Glutamatergic neuron (in vitro differentiated cells): ENCODE results near the gene HSPB8. TPM values are rescaled to one million over a fixed set of nuclear protein-coding genes. Genes with fewer than 3 reads are reported as not detected.

Experiments
- DNase-seq: peaks from one replicate; pipeline ENCODE4 v3.0.0; 2022
- H3K27ac Mint-ChIP-seq: one replicate; pipeline ENCODE4 v1.8.0; 2020; ENCODE audit warnings: mild to moderate bottlenecking, mixed read lengths, inconsistent platforms; ENCODE audit not compliant: unreplicated experiment
- H3K27me3 Mint-ChIP-seq: one replicate; pipeline ENCODE4 v1.8.0; 2020; ENCODE audit warnings: mild to moderate bottlenecking, moderate library complexity, mixed read lengths, inconsistent platforms; ENCODE audit not compliant: unreplicated experiment
- H3K36me3 Mint-ChIP-seq: one replicate; pipeline ENCODE4 v1.8.0; 2020; ENCODE audit warnings: mild to moderate bottlenecking, mixed read lengths, inconsistent platforms; ENCODE audit not compliant: unreplicated experiment
- H3K4me1 Mint-ChIP-seq: one replicate; pipeline ENCODE4 v1.8.0; 2020; ENCODE audit warnings: mild to moderate bottlenecking, low read depth, mixed read lengths, inconsistent platforms; ENCODE audit not compliant: unreplicated experiment
- H3K4me3 Mint-ChIP-seq: one replicate; pipeline ENCODE4 v1.8.0; 2020; ENCODE audit warnings: mild to moderate bottlenecking, mixed read lengths, inconsistent platforms; ENCODE audit not compliant: unreplicated experiment
- H3K9me3 Mint-ChIP-seq: one replicate; pipeline ENCODE4 v1.8.0; 2020; ENCODE audit warnings: mild to moderate bottlenecking, moderate library complexity, mixed read lengths, inconsistent platforms; ENCODE audit not compliant: unreplicated experiment
- total RNA-seq: library from RNA; stranded (reverse); fragmentation: NEBNext Ultra II Directional; extraction: Animal tissue kit (Norgen Biotek cat#: 25700); gene quantifications from one replicate; pipeline ENCODE4 v1.2.1, GENCODE V29; 2021; ENCODE audit not compliant: unreplicated experiment
- TF ChIP-seq, protein P1 (sequence below): fragments of 200-600 bp; sonication (generic); IDR thresholded peaks from one replicate; pipeline ENCODE4 v1.5.0; 2021; ENCODE audit not compliant: partially characterized antibody, unreplicated experiment

HSPB8 gene
- total RNA-seq, 1 donor from 2014 or later: 0.32 TPM

GRCh38 chr12:119180380-119181040, 1.8 kb downstream of the HSPB8 start:
- DNase-seq: no peak
- H3K4me1 Mint-ChIP-seq: peaks cover 11% of the 10 kb centered on the region

DNA sequence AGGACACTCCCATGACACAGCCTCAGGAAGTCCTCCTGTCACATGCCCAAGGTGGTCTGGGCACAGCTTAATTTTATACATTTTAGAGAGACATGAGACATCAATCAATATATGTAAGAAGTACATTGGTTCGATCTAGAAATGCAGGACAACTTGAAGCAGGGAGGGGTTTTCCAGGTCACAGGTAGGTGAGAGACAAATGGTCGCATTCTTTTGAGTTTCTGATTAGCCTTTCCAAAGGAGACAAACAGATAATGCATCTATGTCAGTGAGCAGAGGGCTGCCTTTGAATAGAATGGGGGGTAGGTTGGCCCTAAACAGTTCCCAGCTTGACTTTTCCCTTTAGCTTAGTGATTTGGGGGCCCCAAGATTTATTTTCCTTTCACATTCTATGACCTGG, 2.5 kb downstream of the HSPB8 start:
- peaks cover 2% of the 10 kb centered on the region for H3K9me3 Mint-ChIP-seq
- no peak overlapping the region for H3K27ac Mint-ChIP-seq
- no peak overlapping the region for H3K4me3 Mint-ChIP-seq

More at GRCh38 chr12:119180380-119181040, 1.8 kb downstream of the HSPB8 start:
- no peaks in the 10 kb centered on the region for H3K36me3 Mint-ChIP-seq
- peaks cover 2% of the 10 kb centered on the region for H3K9me3 Mint-ChIP-seq
- peaks cover 6% of the 10 kb centered on the region for H3K27me3 Mint-ChIP-seq
- H3K4me3 Mint-ChIP-seq: no peak overlapping the region
- TF ChIP-seq, protein P1, sequence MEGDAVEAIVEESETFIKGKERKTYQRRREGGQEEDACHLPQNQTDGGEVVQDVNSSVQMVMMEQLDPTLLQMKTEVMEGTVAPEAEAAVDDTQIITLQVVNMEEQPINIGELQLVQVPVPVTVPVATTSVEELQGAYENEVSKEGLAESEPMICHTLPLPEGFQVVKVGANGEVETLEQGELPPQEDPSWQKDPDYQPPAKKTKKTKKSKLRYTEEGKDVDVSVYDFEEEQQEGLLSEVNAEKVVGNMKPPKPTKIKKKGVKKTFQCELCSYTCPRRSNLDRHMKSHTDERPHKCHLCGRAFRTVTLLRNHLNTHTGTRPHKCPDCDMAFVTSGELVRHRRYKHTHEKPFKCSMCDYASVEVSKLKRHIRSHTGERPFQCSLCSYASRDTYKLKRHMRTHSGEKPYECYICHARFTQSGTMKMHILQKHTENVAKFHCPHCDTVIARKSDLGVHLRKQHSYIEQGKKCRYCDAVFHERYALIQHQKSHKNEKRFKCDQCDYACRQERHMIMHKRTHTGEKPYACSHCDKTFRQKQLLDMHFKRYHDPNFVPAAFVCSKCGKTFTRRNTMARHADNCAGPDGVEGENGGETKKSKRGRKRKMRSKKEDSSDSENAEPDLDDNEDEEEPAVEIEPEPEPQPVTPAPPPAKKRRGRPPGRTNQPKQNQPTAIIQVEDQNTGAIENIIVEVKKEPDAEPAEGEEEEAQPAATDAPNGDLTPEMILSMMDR: no peak
- no peak overlapping the region for H3K27ac Mint-ChIP-seq

GRCh38 chr12:119181944-119182343, 3.2 kb downstream of the HSPB8 start:
- peaks cover 3% of the 10 kb centered on the region for H3K27me3 Mint-ChIP-seq
- no peak overlapping the region for H3K27ac Mint-ChIP-seq
- TF ChIP-seq, protein P1: no peak
- peaks cover 5% of the 10 kb centered on the region for H3K4me1 Mint-ChIP-seq
- H3K4me3 Mint-ChIP-seq: no peak overlapping the region
- no peaks in the 10 kb centered on the region for H3K9me3 Mint-ChIP-seq
- DNase-seq: no peak
- H3K36me3 Mint-ChIP-seq: no peaks in the 10 kb centered on the region

More for the DNA sequence above, 2.5 kb downstream of the HSPB8 start:
- DNase-seq: no peak
- no peaks in the 10 kb centered on the region for H3K36me3 Mint-ChIP-seq
- H3K27me3 Mint-ChIP-seq: peaks cover 5% of the 10 kb centered on the region
- peaks cover 10% of the 10 kb centered on the region for H3K4me1 Mint-ChIP-seq
- TF ChIP-seq, protein P1: no peak

DNA sequence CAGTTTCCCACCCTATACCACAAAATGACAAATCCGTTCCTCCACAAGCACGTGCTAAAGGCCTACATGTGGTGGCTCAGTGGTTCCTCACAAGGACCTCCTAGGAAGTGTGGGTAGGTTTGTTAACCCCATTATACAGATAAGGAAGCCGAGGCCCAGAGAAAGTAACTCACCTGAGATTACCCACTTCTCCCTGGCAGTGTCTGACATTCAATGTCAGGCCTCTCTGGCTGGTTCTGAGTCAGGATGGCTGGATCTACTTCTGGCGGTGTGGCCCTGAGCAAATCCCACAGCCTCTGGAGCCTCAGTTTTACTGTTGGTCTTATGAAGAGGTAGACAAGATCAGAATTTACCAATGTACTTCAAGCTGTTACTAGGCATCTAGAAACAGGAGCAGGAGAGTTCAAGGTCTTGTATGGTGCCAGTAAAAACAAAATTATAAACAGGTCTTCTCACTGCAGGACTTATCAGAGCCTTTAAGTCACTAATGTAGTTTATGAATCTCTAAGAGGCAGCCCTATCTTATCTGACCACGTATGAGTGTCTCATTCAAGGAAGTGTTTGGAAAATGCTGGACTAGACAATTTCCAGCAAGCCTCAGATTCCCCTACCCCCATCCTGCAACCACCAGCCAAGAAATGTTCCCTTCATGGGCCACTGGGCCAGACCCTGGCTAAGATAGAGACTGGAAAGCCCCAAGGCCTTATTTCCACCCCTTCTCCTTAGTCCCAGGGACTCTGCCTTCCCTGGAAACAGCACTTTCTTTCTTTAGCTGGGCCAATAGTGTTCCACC, 4.2 kb downstream of the HSPB8 start:
- Mint-ChIP-seq H3K9me3 (no peaks in the 10 kb centered on the region), H3K4me1 (peaks cover 5% of the 10 kb centered on the region), H3K27ac (no peak overlapping the region), H3K27me3 (peaks cover 4% of the 10 kb centered on the region), H3K36me3 (no peaks in the 10 kb centered on the region), H3K4me3 (no peak overlapping the region)
- no peak for DNase-seq
- TF ChIP-seq, protein P1: no peak
